CD8-positive, alpha-beta memory T cell (primary cell): ENCODE results near the gene YARS2. TPM values are rescaled to one million over a fixed set of nuclear protein-coding genes. Genes with fewer than 3 reads are reported as not detected.

Experiments
- CTCF ChIA-PET: fragments of 350-600 bp; sonication (Branson Sonifier 250); formaldehyde crosslinking; loops from one replicate; lab custom pipeline; 2021; ENCODE audit warnings: antibody characterized with exemption; lab: Charles Lee
- POLR2A ChIA-PET: fragments of 350-600 bp; sonication (Branson Sonifier 250); formaldehyde crosslinking; loops from one replicate; lab custom pipeline; 2021; ENCODE audit warnings: antibody characterized with exemption; lab: Charles Lee
- DNase-seq, 5 donors: peaks; one replicate each; pipeline versions ENCODE4 v3.0.0 to v3.0.0-alpha.2; 2020 to 2022; ENCODE audit warnings: mixed read lengths in 1 of 5
- H3K27ac ChIP-seq: one replicate; pipeline ENCODE4 v1.7.0; 2013; ENCODE audit warnings: low read depth, mild to moderate bottlenecking, low read length, moderate library complexity
- H3K27me3 ChIP-seq: 2 replicates; pipeline ENCODE4 v1.7.0; 2013; ENCODE audit warnings: low read length, mild to moderate bottlenecking; ENCODE audit not compliant: insufficient read depth, poor library complexity, severe bottlenecking
- H3K36me3 ChIP-seq: 2 replicates; pipeline ENCODE4 v1.7.0; 2013; ENCODE audit warnings: mild to moderate bottlenecking, low read length, moderate library complexity; ENCODE audit not compliant: insufficient read depth
- H3K4me1 ChIP-seq: 2 replicates; pipeline ENCODE4 v1.7.0; 2013; ENCODE audit warnings: mild to moderate bottlenecking, low read length, moderate library complexity; ENCODE audit not compliant: insufficient read depth
- H3K4me3 ChIP-seq: 2 replicates; pipeline ENCODE4 v1.7.0; 2013; ENCODE audit warnings: mild to moderate bottlenecking, low read length
- H3K9me3 ChIP-seq: 2 replicates; pipeline ENCODE4 v1.7.0; 2013; ENCODE audit warnings: mild to moderate bottlenecking, low read length
- H3K27ac Mint-ChIP-seq, 8 donors: one replicate each; pipeline ENCODE4 v1.8.0; 2020 to 2021; ENCODE audit warnings: mixed read lengths in 8 of 8, mild to moderate bottlenecking in 6 of 8, inconsistent platforms in 3 of 8, moderate library complexity in 3 of 8
- H3K27me3 Mint-ChIP-seq, 2 donors: one replicate each; pipeline ENCODE4 v1.8.0; 2020 to 2021; ENCODE audit warnings: mixed read lengths in 2 of 2, mild to moderate bottlenecking in 1 of 2, moderate library complexity in 1 of 2
- H3K36me3 Mint-ChIP-seq, 3 donors: one replicate each; pipeline ENCODE4 v1.8.0; 2020 to 2021; ENCODE audit warnings: mixed read lengths in 3 of 3, inconsistent platforms in 1 of 3, mild to moderate bottlenecking in 1 of 3
- H3K4me1 Mint-ChIP-seq, 3 donors: one replicate each; pipeline ENCODE4 v1.8.0; 2020 to 2021; ENCODE audit warnings: mixed read lengths in 3 of 3, inconsistent platforms in 1 of 3, mild to moderate bottlenecking in 1 of 3
- H3K4me3 Mint-ChIP-seq, 7 donors: one replicate each; pipeline ENCODE4 v1.8.0; 2020 to 2021; ENCODE audit warnings: mixed read lengths in 7 of 7, mild to moderate bottlenecking in 6 of 7, moderate library complexity in 4 of 7, inconsistent platforms in 2 of 7
- H3K9me3 Mint-ChIP-seq, 5 donors: one replicate each; pipeline ENCODE4 v1.8.0; 2020 to 2022; ENCODE audit warnings: mixed read lengths in 5 of 5, mild to moderate bottlenecking in 3 of 5, moderate library complexity in 2 of 5, inconsistent platforms in 1 of 5
- polyA plus RNA-seq: library from polyadenylated mRNA; unstranded; fragments of 300-500 nt; fragmentation: Illumina TruSeq; gene quantifications from one replicate; pipeline ENCODE4 v1.2.3, GENCODE V29; 2021
- total RNA-seq, 2 experiments: library from RNA; stranded (reverse); gene quantifications; one replicate each; pipeline ENCODE4 v1.2.3, GENCODE V29; 2021

Gene YARS2
- total and polyA plus RNA-seq, 3 experiments from 2014 or later, result 18.5 to 34.8 (median 29.0) TPM

- Histone ChIP-seq H3K4me1 (peaks cover 14% of the 10 kb centered on the region), H3K4me3 (no peak overlapping the region), H3K27ac (no peak overlapping the region), H3K9me3 (no peaks in the 10 kb centered on the region), H3K27me3 (no peaks in the 10 kb centered on the region), H3K36me3 (peaks cover 26% of the 10 kb centered on the region)
- peak overlapping the region; percentile 32 to 95 (median 72) for H3K27ac Mint-ChIP-seq
- H3K4me1 Mint-ChIP-seq, result peaks cover 15 to 23% (median 19%) of the 10 kb centered on the region in 3 donors
- no peak for DNase-seq
- H3K27me3 Mint-ChIP-seq, result no peaks in the 10 kb centered on the region
- H3K36me3 Mint-ChIP-seq, result peaks cover 3 to 62% (median 13%) of the 10 kb centered on the region in 3 donors
- POLR2A ChIA-PET, result no interaction called here
- CTCF ChIA-PET, result interaction anchor here (1.3 kb wide), 1 partner anchor 11 kb away, joined by 3 read pairs; no protein-coding TSS in a partner anchor
- no peaks in the 10 kb centered on the region for H3K9me3 Mint-ChIP-seq
- H3K4me3 Mint-ChIP-seq, result peak overlapping the region; percentile 4 to 98 (median 42)
Measured at GRCh38 chr12:32753605-32754004, 2.1 kb downstream of the YARS2 start.

GRCh38 chr12:32743264-32743663 lies 12.4 kb downstream of the YARS2 start:
- Histone ChIP-seq H3K9me3 (no peaks in the 10 kb centered on the region), H3K36me3 (peaks cover 11% of the 10 kb centered on the region), H3K27me3 (no peaks in the 10 kb centered on the region), H3K4me3 (no peak overlapping the region), H3K27ac (no peak overlapping the region), H3K4me1 (no peaks in the 10 kb centered on the region)
- Mint-ChIP-seq H3K36me3 (peaks cover 3 to 91% (median 20%) of the 10 kb centered on the region in 3 donors), H3K4me3 (no peak overlapping the region), H3K27ac (no peak overlapping the region), H3K27me3 (no peaks in the 10 kb centered on the region), H3K9me3 (no peaks in the 10 kb centered on the region), H3K4me1 (peaks cover 6 to 33% (median 32%) of the 10 kb centered on the region in 3 donors)
- CTCF ChIA-PET, result interaction anchor here (1.3 to 1.8 kb wide), 2 partner anchors 10 to 12 kb away, joined by 3 to 11 read pairs; partner anchors contain the start of gene YARS2
- POLR2A ChIA-PET, result no interaction called here
- no peak for DNase-seq

- H3K4me1 Mint-ChIP-seq, result peaks cover 9 to 35% (median 32%) of the 10 kb centered on the region in 3 donors
- H3K27me3 ChIP-seq, result no peaks in the 10 kb centered on the region
- no peaks in the 10 kb centered on the region for H3K4me1 ChIP-seq
- H3K27ac ChIP-seq, result no peak overlapping the region
- H3K27me3 Mint-ChIP-seq, result no peaks in the 10 kb centered on the region
- no peak overlapping the region for H3K4me3 ChIP-seq
- ChIA-PET CTCF (interaction anchor here (0.6 to 1.3 kb wide), 3 partner anchors 11 to 1555 kb away, joined by 3 to 6 read pairs (median 3); partner anchors contain the start of gene YARS2), POLR2A (no interaction called here)
- H3K27ac Mint-ChIP-seq, result peak overlapping the region in 2 of 8 donors; percentile 10 to 39
- H3K4me3 Mint-ChIP-seq, result no peak overlapping the region
- no peak for DNase-seq
- no peaks in the 10 kb centered on the region for H3K9me3 ChIP-seq
- H3K9me3 Mint-ChIP-seq, result no peaks in the 10 kb centered on the region
- peaks cover 13% of the 10 kb centered on the region for H3K36me3 ChIP-seq
- H3K36me3 Mint-ChIP-seq, result peaks cover 3 to 88% (median 13%) of the 10 kb centered on the region in 3 donors
Measured at GRCh38 chr12:32742133-32742532, 13.6 kb downstream of the YARS2 start.

- Mint-ChIP-seq H3K4me1 (peaks cover 7 to 23% (median 17%) of the 10 kb centered on the region in 3 donors), H3K27me3 (no peaks in the 10 kb centered on the region), H3K9me3 (no peaks in the 10 kb centered on the region), H3K27ac (peak overlapping the region in 1 of 8 donors; percentile 21), H3K4me3 (no peak overlapping the region), H3K36me3 (peaks cover 0 to 84% (median 3%) of the 10 kb centered on the region in 3 donors)
- H3K36me3 ChIP-seq, result peaks cover 18% of the 10 kb centered on the region
- H3K27ac ChIP-seq, result no peak overlapping the region
- H3K27me3 ChIP-seq, result no peaks in the 10 kb centered on the region
- ChIA-PET POLR2A (no interaction called here), CTCF (no interaction called here)
- no peak for DNase-seq
- H3K4me3 ChIP-seq, result no peak overlapping the region
- no peaks in the 10 kb centered on the region for H3K9me3 ChIP-seq
- no peaks in the 10 kb centered on the region for H3K4me1 ChIP-seq
Measured at GRCh38 chr12:32739279-32739678, 16.4 kb downstream of the YARS2 start.

DNA sequence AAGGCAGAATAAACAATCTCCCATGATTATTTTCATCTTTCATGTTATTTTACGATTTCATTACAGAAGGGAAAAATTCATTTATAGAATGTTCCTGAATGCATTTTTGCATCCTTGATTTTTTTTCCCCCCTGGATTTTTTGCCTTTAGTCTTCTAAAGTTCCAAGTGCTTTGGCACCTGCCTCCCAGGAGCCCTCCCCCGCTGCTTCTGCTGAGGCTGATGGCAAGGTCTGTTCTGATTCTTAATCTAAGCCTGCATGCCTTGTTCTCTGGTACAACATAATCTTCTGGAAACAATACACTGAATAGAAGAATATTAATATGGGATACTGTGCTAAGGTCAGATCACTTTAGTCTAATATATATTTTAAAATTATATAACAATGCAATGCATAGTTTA lies 18.0 kb downstream of the YARS2 start:
- Mint-ChIP-seq H3K36me3 (peaks cover 0 to 83% (median 3%) of the 10 kb centered on the region in 3 donors), H3K27ac (peak overlapping the region in 3 of 8 donors; percentile 30 to 54 (median 32)), H3K27me3 (no peaks in the 10 kb centered on the region), H3K4me1 (peaks cover 5 to 16% (median 10%) of the 10 kb centered on the region in 3 donors), H3K9me3 (no peaks in the 10 kb centered on the region), H3K4me3 (no peak overlapping the region)
- no peaks in the 10 kb centered on the region for H3K4me1 ChIP-seq
- no peak for DNase-seq
- peaks cover 14% of the 10 kb centered on the region for H3K36me3 ChIP-seq
- no peak overlapping the region for H3K27ac ChIP-seq
- H3K27me3 ChIP-seq, result no peaks in the 10 kb centered on the region
- H3K4me3 ChIP-seq, result no peak overlapping the region
- ChIA-PET POLR2A (no interaction called here), CTCF (no interaction called here)
- no peaks in the 10 kb centered on the region for H3K9me3 ChIP-seq

- H3K27me3 ChIP-seq, result no peaks in the 10 kb centered on the region
- H3K36me3 ChIP-seq, result peaks cover 12% of the 10 kb centered on the region
- H3K4me3 Mint-ChIP-seq, result no peak overlapping the region
- H3K4me1 ChIP-seq, result no peaks in the 10 kb centered on the region
- H3K27me3 Mint-ChIP-seq, result no peaks in the 10 kb centered on the region
- H3K27ac ChIP-seq, result no peak overlapping the region
- peaks cover 0 to 84% (median 3%) of the 10 kb centered on the region in 3 donors for H3K36me3 Mint-ChIP-seq
- no peak overlapping the region for H3K4me3 ChIP-seq
- H3K4me1 Mint-ChIP-seq, result peaks cover 5 to 16% (median 10%) of the 10 kb centered on the region in 3 donors
- no peak for DNase-seq
- H3K27ac Mint-ChIP-seq, result peak overlapping the region in 3 of 8 donors; percentile 1 to 46 (median 21)
- ChIA-PET POLR2A (no interaction called here), CTCF (no interaction called here)
- no peaks in the 10 kb centered on the region for H3K9me3 Mint-ChIP-seq
- no peaks in the 10 kb centered on the region for H3K9me3 ChIP-seq
Measured at GRCh38 chr12:32736445-32736844, 19.3 kb downstream of the YARS2 start.

DNA sequence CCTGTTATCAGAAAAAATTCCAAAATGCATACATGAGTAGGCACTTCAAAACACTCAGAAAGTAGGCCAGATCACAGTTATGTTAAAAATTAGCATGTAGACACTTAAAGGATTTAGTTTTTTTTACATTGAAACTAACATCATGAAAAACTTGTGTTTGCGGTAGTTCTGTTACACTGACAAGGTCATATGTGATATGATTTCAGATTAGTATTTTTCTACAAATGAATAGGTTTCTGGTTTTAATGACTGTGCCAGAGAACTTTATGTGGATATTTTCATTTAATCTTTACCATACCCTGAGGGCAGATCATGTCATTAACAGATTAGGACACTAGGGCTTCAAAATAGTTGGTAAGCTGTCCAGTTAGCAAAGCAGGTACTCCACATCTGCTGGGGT lies 20.7 kb downstream of the YARS2 start:
- Mint-ChIP-seq H3K27ac (peak overlapping the region in 1 of 8 donors; percentile 9), H3K4me3 (no peak overlapping the region), H3K27me3 (no peaks in the 10 kb centered on the region), H3K9me3 (no peaks in the 10 kb centered on the region), H3K4me1 (peaks cover 5 to 15% (median 10%) of the 10 kb centered on the region in 3 donors), H3K36me3 (peaks cover 0 to 78% (median 0%) of the 10 kb centered on the region in 3 donors)
- no peaks in the 10 kb centered on the region for H3K9me3 ChIP-seq
- H3K36me3 ChIP-seq, result peaks cover 16% of the 10 kb centered on the region
- POLR2A ChIA-PET, result no interaction called here
- no peaks in the 10 kb centered on the region for H3K27me3 ChIP-seq
- CTCF ChIA-PET, result interaction anchor here (1.1 kb wide), 1 partner anchor 20 kb away, joined by 3 read pairs; the partner anchor contains the start of gene YARS2
- no peak overlapping the region for H3K27ac ChIP-seq
- no peaks in the 10 kb centered on the region for H3K4me1 ChIP-seq
- H3K4me3 ChIP-seq, result no peak overlapping the region
- DNase-seq, result no peak

GRCh38 chr12:32727237-32727636 lies 28.5 kb downstream of the YARS2 start:
- Mint-ChIP-seq H3K27me3 (no peaks in the 10 kb centered on the region), H3K36me3 (peaks cover 8 to 71% (median 14%) of the 10 kb centered on the region in 3 donors), H3K4me3 (no peak overlapping the region), H3K9me3 (no peaks in the 10 kb centered on the region), H3K27ac (peak overlapping the region in 2 of 8 donors; percentile 17 to 52), H3K4me1 (peaks cover 0 to 4% (median 0%) of the 10 kb centered on the region in 3 donors)
- H3K27me3 ChIP-seq, result no peaks in the 10 kb centered on the region
- H3K36me3 ChIP-seq, result peaks cover 9% of the 10 kb centered on the region
- ChIA-PET POLR2A (no interaction called here), CTCF (interaction anchor here (1.9 kb wide), 1 partner anchor 29 kb away, joined by 6 read pairs; the partner anchor contains the start of gene YARS2)
- H3K9me3 ChIP-seq, result no peaks in the 10 kb centered on the region
- H3K4me3 ChIP-seq, result no peak overlapping the region
- no peak overlapping the region for H3K27ac ChIP-seq
- no peaks in the 10 kb centered on the region for H3K4me1 ChIP-seq
- no peak for DNase-seq
